HEK293T (cell line): ENCODE measurements around the gene GREB1L.

Source experiments
- CTCF ChIA-PET: fragments of 350-600 bp; formaldehyde crosslinking; extraction: SDS; loops from one replicate; lab custom pipeline; 2021; ENCODE audit warnings: antibody characterized with exemption, inconsistent platforms; lab: Yijun Ruan, JAX
- POLR2A ChIA-PET: fragments of 350-600 bp; formaldehyde crosslinking; extraction: SDS; loops from one replicate; lab custom pipeline; 2020; ENCODE audit warnings: antibody characterized with exemption, inconsistent platforms; lab: Yijun Ruan, JAX
- DNase-seq: peaks from one replicate; pipeline ENCODE4 v3.0.0; 2012; ENCODE audit warnings: mixed read lengths; ENCODE audit errors: extremely low spot score
- ARNT ChIP-seq: fragments of 450-650 bp; IDR thresholded peaks from 2 replicates; pipeline ENCODE4 v1.6.1; 2017; ENCODE audit warnings: mild to moderate bottlenecking
- BHLHE40 ChIP-seq: fragments of 450-650 bp; IDR thresholded peaks from 2 replicates; pipeline ENCODE4 v1.6.1; 2016; ENCODE audit warnings: mild to moderate bottlenecking, moderate library complexity, borderline replicate concordance
- CTBP1 ChIP-seq: fragments of 450-650 bp; IDR thresholded peaks from 2 replicates; pipeline ENCODE4 v1.6.1; 2016; ENCODE audit warnings: borderline replicate concordance
- ELF4 ChIP-seq: fragments of 450-650 bp; IDR thresholded peaks from 2 replicates; pipeline ENCODE4 v1.6.1; 2017; ENCODE audit warnings: antibody characterized with exemption
- FOXA1 ChIP-seq: fragments of 450-650 bp; IDR thresholded peaks from 2 replicates; pipeline ENCODE4 v1.6.1; 2016; ENCODE audit warnings: mild to moderate bottlenecking
- FOXK2 ChIP-seq: fragments of 450-650 bp; IDR thresholded peaks from 2 replicates; pipeline ENCODE4 v1.6.1; 2016; ENCODE audit warnings: mild to moderate bottlenecking
- FOXM1 ChIP-seq: fragments of 450-650 bp; IDR thresholded peaks from 2 replicates; pipeline ENCODE4 v1.6.1; 2017; ENCODE audit warnings: mild to moderate bottlenecking, borderline replicate concordance
- HDGF ChIP-seq: fragments of 450-650 bp; IDR thresholded peaks from 2 replicates; pipeline ENCODE4 v1.6.1; 2017; ENCODE audit warnings: antibody characterized with exemption, borderline replicate concordance
- L3MBTL2 ChIP-seq: fragments of 450-650 bp; conservative IDR thresholded peaks from 2 replicates; pipeline ENCODE4 v1.6.1; 2016; ENCODE audit warnings: mild to moderate bottlenecking
- LEF1 ChIP-seq: fragments of 450-650 bp; IDR thresholded peaks from 2 replicates; pipeline ENCODE4 v1.6.1; 2017; ENCODE audit warnings: mild to moderate bottlenecking, borderline replicate concordance
- NFRKB ChIP-seq: fragments of 450-650 bp; IDR thresholded peaks from 2 replicates; pipeline ENCODE4 v1.6.1; 2016; ENCODE audit warnings: mild to moderate bottlenecking, moderate library complexity
- SP1 ChIP-seq: fragments of 450-650 bp; IDR thresholded peaks from 2 replicates; pipeline ENCODE4 v1.6.1; 2017
- SUZ12 ChIP-seq: fragments of 450-650 bp; IDR thresholded peaks from 2 replicates; pipeline ENCODE4 v1.6.1; 2016; ENCODE audit warnings: mild to moderate bottlenecking
- TARDBP ChIP-seq: fragments of 450-650 bp; IDR thresholded peaks from 2 replicates; pipeline ENCODE4 v1.6.1; 2016
- ZNF384 ChIP-seq: fragments of 450-650 bp; IDR thresholded peaks from 2 replicates; pipeline ENCODE4 v1.6.1; 2016
- TF ChIP-seq, protein P1 (sequence below): fragments of 450-650 bp; IDR thresholded peaks from 2 replicates; pipeline ENCODE4 v1.6.1; 2016

The GREB1L gene

DNA sequence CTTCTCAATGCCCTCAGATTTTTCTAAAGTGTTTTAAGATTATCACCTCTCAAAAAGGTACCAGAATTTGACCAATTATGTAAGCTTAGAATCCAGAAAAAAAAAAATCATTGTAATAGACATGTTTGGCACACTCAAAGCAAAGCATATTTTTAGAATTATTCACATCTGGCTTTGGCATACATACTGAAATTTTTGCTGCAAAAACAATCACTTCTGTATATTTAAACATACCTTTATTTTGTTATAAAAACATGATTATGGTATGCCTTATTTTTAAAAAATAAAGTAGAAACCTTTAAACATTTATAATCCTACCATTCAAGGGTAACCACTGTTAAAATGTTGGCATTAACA is 215.1 kb downstream of the GREB1L start:
- POLR2A ChIA-PET = no interaction called here
- DNase-seq = no peak
- TF ChIP-seq ZNF384 (no peak), NFRKB (no peak), FOXA1 (no peak)
- CTCF ChIA-PET = interaction anchor here (0.7 kb wide), 1 partner anchor 32 kb away, joined by 4 read pairs; no protein-coding TSS in a partner anchor

- TF ChIP-seq BHLHE40 (no peak), L3MBTL2 (no peak), CTBP1 (no peak), FOXK2 (no peak), ELF4 (no peak), LEF1 (no peak), ARNT (no peak), FOXA1 (no peak), TARDBP (no peak), NFRKB (no peak), ZNF384 (no peak), FOXM1 (no peak), SUZ12 (no peak), SP1 (no peak), HDGF (no peak)
- TF ChIP-seq, protein P1, sequence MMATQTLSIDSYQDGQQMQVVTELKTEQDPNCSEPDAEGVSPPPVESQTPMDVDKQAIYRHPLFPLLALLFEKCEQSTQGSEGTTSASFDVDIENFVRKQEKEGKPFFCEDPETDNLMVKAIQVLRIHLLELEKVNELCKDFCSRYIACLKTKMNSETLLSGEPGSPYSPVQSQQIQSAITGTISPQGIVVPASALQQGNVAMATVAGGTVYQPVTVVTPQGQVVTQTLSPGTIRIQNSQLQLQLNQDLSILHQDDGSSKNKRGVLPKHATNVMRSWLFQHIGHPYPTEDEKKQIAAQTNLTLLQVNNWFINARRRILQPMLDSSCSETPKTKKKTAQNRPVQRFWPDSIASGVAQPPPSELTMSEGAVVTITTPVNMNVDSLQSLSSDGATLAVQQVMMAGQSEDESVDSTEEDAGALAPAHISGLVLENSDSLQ = no peak
- no peak for DNase-seq
- POLR2A ChIA-PET = no interaction called here
- CTCF ChIA-PET = no interaction called here
These were observed 216.3 kb downstream of the GREB1L start for GRCh38 chr18:21458310-21458709.

GRCh38 chr18:21458788-21459187 is 216.8 kb downstream of the GREB1L start:
- CTCF ChIA-PET = no interaction called here
- POLR2A ChIA-PET = no interaction called here
- TF ChIP-seq BHLHE40 = no peak
- no peak for TF ChIP-seq FOXA1
- no peak for TF ChIP-seq SUZ12
- TF ChIP-seq, protein P1 = no peak
- TF ChIP-seq FOXM1 = no peak
- no peak for TF ChIP-seq NFRKB
- no peak for TF ChIP-seq FOXK2
- TF ChIP-seq ELF4 = no peak
- no peak for TF ChIP-seq SP1
- TF ChIP-seq HDGF = no peak
- TF ChIP-seq CTBP1 = no peak
- no peak for TF ChIP-seq ARNT
- TF ChIP-seq LEF1 = no peak
- no peak for TF ChIP-seq L3MBTL2
- TF ChIP-seq ZNF384 = no peak
- TF ChIP-seq TARDBP = no peak
- DNase-seq = no peak

- ChIA-PET CTCF (no interaction called here), POLR2A (no interaction called here)
- TF ChIP-seq TARDBP = no peak
- no peak for TF ChIP-seq LEF1
- TF ChIP-seq NFRKB = no peak
- no peak for TF ChIP-seq FOXA1
- no peak for TF ChIP-seq ZNF384
- TF ChIP-seq BHLHE40 = no peak
- no peak for TF ChIP-seq FOXK2
- no peak for DNase-seq
These were observed 217.8 kb downstream of the GREB1L start for GRCh38 chr18:21459706-21460286.

- POLR2A ChIA-PET = no interaction called here
- TF ChIP-seq HDGF (no peak), LEF1 (no peak), FOXM1 (no peak), NFRKB (no peak), ELF4 (no peak), ZNF384 (no peak), SP1 (no peak), FOXA1 (no peak), FOXK2 (no peak), L3MBTL2 (no peak), TARDBP (no peak), SUZ12 (no peak), BHLHE40 (no peak), CTBP1 (no peak), ARNT (no peak)
- TF ChIP-seq, protein P1 = no peak
- CTCF ChIA-PET = no interaction called here
- DNase-seq = no peak
These were observed 219.4 kb downstream of the GREB1L start for GRCh38 chr18:21461460-21461859.

DNA sequence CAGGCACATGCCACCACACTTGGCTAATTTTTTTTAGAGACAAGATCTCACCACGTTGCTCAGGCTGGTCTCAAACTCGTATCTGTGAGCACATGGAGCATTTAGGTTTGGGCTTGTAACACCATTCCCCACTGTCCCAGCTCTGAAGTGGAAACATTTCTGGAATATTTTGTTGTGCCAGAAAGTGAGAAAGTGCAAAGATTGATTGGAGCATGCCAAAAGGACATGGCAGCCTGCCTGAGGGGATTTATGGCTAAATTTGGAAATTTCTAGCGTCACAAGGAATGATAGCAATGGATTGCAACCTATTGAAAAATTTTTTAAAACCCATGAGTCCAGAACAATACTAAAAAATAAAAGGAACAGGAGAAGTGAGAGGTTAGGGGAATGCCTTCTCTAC is 221.7 kb downstream of the GREB1L start:
- ChIA-PET CTCF (no interaction called here), POLR2A (no interaction called here)
- no peak for DNase-seq
- TF ChIP-seq, protein P1 = no peak
- TF ChIP-seq LEF1 (no peak), FOXM1 (no peak), FOXK2 (no peak), TARDBP (no peak), BHLHE40 (no peak), NFRKB (no peak), SP1 (no peak), HDGF (no peak), ZNF384 (no peak), FOXA1 (no peak)
